Esophagus (tissue), 2 donors: ENCODE measurements around the gene RDH16. TPM values are rescaled to one million over a fixed set of nuclear protein-coding genes. Genes with fewer than 3 reads are reported as not detected.
"Not testable (repeated sequence)": the region's sequence is repeated elsewhere in the genome, so short reads cannot be mapped to it uniquely, and the experiment has no call there.

Experiments
- H3K27ac ChIP-seq, 2 donors: one replicate each; pipeline ENCODE4 v1.5.1; 2013; ENCODE audit warnings: low read depth in 2 of 2, mild to moderate bottlenecking in 2 of 2, inconsistent platforms in 1 of 2, low read length in 1 of 2, moderate library complexity in 1 of 2
- H3K27me3 ChIP-seq, 2 donors: one replicate each; pipeline ENCODE4 v1.6.1; 2013; ENCODE audit warnings: low read length in 2 of 2, control low read depth in 1 of 2, mild to moderate bottlenecking in 1 of 2; ENCODE audit not compliant: insufficient read depth in 2 of 2, control insufficient read depth in 1 of 2
- H3K36me3 ChIP-seq, 2 donors: one replicate each; pipeline ENCODE4 v1.6.1; 2013; ENCODE audit warnings: low read length in 1 of 2; ENCODE audit not compliant: control insufficient read depth in 2 of 2, insufficient read depth in 2 of 2
- H3K4me1 ChIP-seq, 2 donors: one replicate each; pipeline ENCODE4 v1.6.1; 2013; ENCODE audit warnings: low read length in 1 of 2; ENCODE audit not compliant: control insufficient read depth in 2 of 2, insufficient read depth in 2 of 2
- H3K4me3 ChIP-seq, 2 donors: one replicate each; pipeline ENCODE4 v1.5.1; 2013; ENCODE audit warnings: low read length in 2 of 2, mild to moderate bottlenecking in 2 of 2, low read depth in 1 of 2, moderate library complexity in 1 of 2
- H3K9me3 ChIP-seq, 2 donors: one replicate each; pipeline ENCODE4 v1.6.1; 2013; ENCODE audit warnings: mild to moderate bottlenecking in 2 of 2, low read depth in 1 of 2, low read length in 1 of 2, moderate library complexity in 1 of 2; ENCODE audit not compliant: control insufficient read depth in 2 of 2, insufficient read depth in 1 of 2
- WGBS, 2 donors: extraction: QIAGEN DNeasy Blood & Tissue Kit; methylation state at CpG; one replicate each; pipeline ENCODE4 v1.1.7; 2013; 5-methylcytosine and 5-hydroxymethylcytosine counted together
- polyA plus RNA-seq, 2 donors: library from polyadenylated mRNA; stranded (reverse); fragments of 200-250 nt; gene quantifications; one replicate each; pipeline ENCODE4 v1.2.3, GENCODE V29; 2013
- donor health status: healthy with polysubstance abuse.
- donor health status: Bipolar disorder and iron deficiency.

The RDH16 gene
- polyA plus RNA-seq, 2 donors = 0.62 to 0.69 TPM

DNA sequence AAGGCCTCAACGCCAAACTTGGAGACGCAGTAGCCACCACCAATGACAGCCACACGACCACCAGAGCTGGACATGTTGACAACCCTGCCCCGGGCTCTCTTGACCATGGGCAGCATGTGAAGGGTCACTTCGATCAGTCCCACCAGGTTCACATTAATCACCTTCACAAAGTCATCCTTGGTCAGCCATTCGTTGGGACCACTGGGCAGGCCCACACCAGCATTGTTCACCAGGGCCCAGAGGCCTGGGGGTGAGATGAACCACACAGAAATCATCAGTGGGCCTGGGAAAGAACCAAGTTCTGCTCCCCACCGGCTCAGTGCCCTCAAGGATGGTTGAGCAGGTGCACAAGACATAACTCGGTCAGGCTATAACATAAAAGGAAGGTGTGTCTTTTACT, 27.2 kb downstream of the RDH16 start:
- Histone ChIP-seq H3K4me1 (peaks cover 3 to 6% of the 10 kb centered on the region in 2 donors), H3K27ac (no peak overlapping the region), H3K27me3 (no peaks in the 10 kb centered on the region), H3K4me3 (no peak overlapping the region), H3K36me3 (peaks cover 0 to 4% of the 10 kb centered on the region in 2 donors), H3K9me3 (no peaks in the 10 kb centered on the region)
- WGBS, 2 donors = 82 to 87% methylated on average over 8 of the region's 8 CpGs

DNA sequence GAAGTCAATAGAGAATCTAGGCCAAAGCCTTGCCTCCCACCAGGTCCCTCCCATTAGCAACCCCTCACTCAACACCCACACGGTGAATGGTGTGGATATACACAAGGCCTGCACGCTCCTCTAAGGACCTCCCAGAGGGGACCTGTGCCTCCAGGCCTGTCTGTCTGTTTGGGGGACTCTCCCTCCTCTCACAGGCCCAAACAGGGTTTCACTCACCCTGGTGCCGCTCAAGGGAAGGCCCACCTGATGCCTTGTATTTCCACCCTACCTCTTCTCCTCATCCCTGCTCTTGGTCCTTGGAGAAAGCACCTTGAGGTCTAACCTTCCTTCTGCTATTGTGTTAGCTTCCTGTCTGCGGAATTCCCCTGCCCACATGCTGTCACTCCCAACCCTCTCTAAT, 27.6 kb downstream of the RDH16 start:
- Histone ChIP-seq H3K4me1 (peaks cover 3 to 4% of the 10 kb centered on the region in 2 donors), H3K27me3 (no peaks in the 10 kb centered on the region), H3K36me3 (peaks cover 0 to 4% of the 10 kb centered on the region in 2 donors), H3K4me3 (no peak overlapping the region), H3K27ac (no peak overlapping the region), H3K9me3 (no peaks in the 10 kb centered on the region)
- WGBS, 2 donors = 91% methylated on average over 4 of the region's 4 CpGs

DNA sequence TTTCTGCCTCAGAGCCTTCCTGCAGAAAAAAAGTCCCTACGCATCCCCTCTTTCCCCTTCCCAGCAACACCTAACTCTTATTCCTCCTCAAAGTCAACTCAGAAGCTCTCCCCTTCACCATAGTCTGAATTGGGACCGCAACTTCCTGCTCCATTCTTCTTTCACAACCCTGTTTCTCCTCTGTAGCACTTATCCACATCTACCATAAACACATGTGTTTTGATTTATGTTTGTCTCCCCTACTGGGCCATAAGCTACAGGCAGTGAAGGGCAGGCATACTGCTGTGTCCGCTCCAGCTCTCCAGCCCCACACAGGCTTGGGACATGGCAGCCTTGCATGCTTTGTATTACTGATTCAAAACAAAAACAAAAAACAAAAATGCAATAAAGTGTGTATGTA, 29.1 kb downstream of the RDH16 start:
- 69 to 73% methylated on average over 3 of the region's 3 CpGs for WGBS, 2 donors
- H3K9me3 ChIP-seq = no peaks in the 10 kb centered on the region
- H3K27me3 ChIP-seq = no peaks in the 10 kb centered on the region
- H3K4me3 ChIP-seq = no peak overlapping the region
- peaks cover 0 to 4% of the 10 kb centered on the region in 2 donors for H3K36me3 ChIP-seq
- peaks cover 0 to 3% of the 10 kb centered on the region in 2 donors for H3K4me1 ChIP-seq
- H3K27ac ChIP-seq = no peak overlapping the region

DNA sequence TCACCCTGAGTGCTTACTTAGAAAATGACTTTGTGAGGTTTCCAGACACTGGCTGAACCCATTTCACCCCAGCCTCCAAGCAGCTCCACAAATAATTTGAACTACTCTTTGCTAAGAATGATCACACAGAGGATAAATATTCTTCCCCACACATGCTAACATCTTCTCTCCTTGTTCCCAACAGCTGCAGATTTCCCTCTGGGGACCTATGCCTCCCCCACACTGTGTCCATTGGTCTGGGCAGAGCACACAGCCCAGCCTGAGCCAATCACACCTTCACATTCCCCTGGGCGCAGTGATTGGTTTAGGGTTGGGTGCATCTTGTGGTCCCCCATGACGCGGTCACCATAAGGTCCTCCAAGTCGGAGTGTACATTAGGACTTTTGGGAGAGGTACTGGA, 30.1 kb downstream of the RDH16 start:
- whole genome bisulfite sequencing, 2 donors = 91 to 97% methylated on average over 4 of the region's 4 CpGs
- no peaks in the 10 kb centered on the region for H3K27me3 ChIP-seq
- H3K9me3 ChIP-seq = no peaks in the 10 kb centered on the region
- no peak overlapping the region for H3K4me3 ChIP-seq
- H3K27ac ChIP-seq = no peak overlapping the region
- H3K4me1 ChIP-seq = no peaks in the 10 kb centered on the region
- H3K36me3 ChIP-seq = peaks cover 0 to 4% of the 10 kb centered on the region in 2 donors

DNA sequence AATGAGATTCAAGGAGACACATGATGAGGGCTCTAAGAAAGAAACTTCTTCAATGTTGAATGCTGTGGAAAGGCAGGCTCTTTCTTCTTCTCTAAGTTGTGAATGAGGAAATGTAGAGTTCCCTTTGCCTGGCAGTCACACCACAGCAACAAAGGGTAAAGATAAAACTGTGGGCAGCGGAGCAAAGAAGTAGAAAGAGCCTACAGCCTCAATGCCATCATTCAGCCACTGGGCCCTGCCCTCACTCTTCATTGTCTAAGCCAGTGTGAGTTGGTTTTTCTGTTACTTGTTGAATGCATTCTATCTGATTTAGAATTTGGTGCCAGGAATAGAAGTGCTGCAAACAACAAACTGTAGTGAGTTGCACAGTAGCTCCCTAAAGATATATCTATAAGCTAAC, 35.4 kb downstream of the RDH16 start:
- no peak overlapping the region for H3K27ac ChIP-seq
- no peaks in the 10 kb centered on the region for H3K4me1 ChIP-seq
- no peaks in the 10 kb centered on the region for H3K27me3 ChIP-seq
- no peaks in the 10 kb centered on the region for H3K9me3 ChIP-seq
- no peak overlapping the region for H3K4me3 ChIP-seq
- 67 to 83% methylated on average over 1 of the region's 1 CpG for WGBS, 2 donors
- no peaks in the 10 kb centered on the region for H3K36me3 ChIP-seq

DNA sequence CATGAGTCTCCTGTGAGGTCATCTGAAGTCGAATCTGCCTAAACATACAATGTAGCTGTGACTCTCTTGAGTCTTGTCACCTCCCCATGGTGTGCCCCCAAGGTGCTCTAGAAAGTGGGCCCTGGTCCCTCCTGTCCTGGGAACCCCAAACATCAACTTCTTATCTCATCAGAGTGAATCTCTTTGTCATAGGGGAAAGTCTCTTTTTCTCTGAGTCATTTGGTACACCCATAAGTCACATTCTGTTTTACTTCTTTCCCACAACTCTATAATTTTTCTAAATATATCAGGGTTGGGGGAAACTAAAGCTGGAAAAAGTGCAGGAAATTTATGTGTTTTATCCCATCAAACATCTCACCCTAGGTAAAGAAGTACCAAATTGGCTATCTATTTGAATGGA, 36.1 kb downstream of the RDH16 start:
- Histone ChIP-seq H3K27me3 (no peaks in the 10 kb centered on the region), H3K27ac (no peak overlapping the region), H3K4me3 (no peak overlapping the region), H3K4me1 (no peaks in the 10 kb centered on the region), H3K9me3 (no peaks in the 10 kb centered on the region), H3K36me3 (no peaks in the 10 kb centered on the region)
- 61 to 80% methylated on average over 1 of the region's 1 CpG for WGBS, 2 donors

DNA sequence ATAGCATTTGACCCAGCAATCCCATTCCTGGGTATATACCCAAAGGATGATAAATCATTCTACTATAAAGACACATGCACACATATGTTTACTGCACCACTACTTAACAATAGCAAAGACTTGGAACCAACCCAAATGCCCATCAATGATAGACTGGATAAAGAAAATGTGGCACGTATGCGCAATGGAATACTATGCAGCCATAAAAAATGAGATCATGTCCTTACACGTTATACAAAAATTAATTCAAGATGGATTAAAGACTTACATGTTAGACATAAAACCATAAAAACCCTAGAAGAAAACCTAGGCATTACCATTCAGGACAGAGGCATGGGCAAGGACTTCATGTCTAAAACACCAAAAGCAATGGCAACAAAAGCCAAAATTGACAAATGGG, 39.3 kb downstream of the RDH16 start:
- H3K9me3 ChIP-seq, H3K27me3 ChIP-seq, H3K4me1 ChIP-seq, H3K4me3 ChIP-seq, H3K27ac ChIP-seq, H3K36me3 ChIP-seq: not testable (repeated sequence)
- 89 to 94% methylated on average over 3 of the region's 3 CpGs for WGBS, 2 donors

DNA sequence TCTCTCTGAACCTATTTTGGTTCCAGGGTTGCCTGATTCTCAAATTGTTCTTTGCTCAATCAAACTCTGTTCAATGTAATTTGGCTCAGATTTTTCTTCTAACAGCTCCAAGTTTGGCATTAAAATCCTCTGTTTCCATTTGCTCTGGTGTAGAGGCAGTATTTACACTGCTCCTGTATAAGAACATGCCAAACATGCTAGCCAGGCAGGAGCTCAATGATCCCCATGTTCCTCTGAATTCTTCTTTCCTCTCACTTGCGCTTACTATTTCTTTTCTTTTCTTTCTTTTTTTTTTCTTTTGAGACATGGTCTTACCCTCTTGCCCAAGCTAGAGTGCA, 40.4 kb downstream of the RDH16 start:
- WGBS, 2 donors = 59% methylated on average over 1 of the region's 1 CpG
- H3K27me3 ChIP-seq = no peaks in the 10 kb centered on the region
- no peak overlapping the region for H3K27ac ChIP-seq
- H3K36me3 ChIP-seq = no peaks in the 10 kb centered on the region
- H3K4me3 ChIP-seq = no peak overlapping the region
- H3K9me3 ChIP-seq = no peaks in the 10 kb centered on the region
- H3K4me1 ChIP-seq = no peaks in the 10 kb centered on the region

DNA sequence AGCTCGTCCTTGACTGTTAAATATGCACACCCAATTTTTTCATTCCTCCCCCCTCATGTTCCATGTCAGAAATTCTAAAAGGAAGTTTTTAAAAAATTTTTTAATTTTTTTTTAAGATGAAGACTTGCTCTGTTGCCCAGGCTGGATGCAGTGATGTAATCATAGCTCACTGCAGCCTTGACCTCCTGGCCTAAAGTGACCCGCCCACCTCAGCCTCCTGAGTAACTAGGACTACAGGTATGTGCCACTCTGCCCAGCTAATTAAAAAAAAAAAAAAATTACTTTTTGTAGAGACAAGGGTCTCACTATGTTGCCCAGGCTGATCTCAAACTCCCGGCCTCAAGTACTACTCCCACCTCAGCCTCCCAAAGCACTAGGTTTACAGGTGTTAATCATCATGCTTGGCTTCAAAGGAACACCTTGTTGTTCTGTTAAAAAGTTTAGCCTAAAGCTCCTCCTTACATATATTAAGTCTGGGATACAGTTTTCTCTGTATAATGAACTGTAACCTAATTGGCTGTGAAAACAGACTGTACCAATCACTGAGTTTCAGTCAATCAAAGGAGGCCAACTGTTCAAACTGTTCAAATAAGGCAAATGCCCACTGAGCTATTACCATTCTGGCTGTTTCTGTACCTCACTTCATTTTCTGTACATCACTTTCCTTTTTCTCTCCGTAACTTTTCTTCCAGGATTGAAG, 41.0 kb downstream of the RDH16 start:
- no peaks in the 10 kb centered on the region for H3K36me3 ChIP-seq
- no peak overlapping the region for H3K27ac ChIP-seq
- WGBS, 2 donors = 77 to 82% methylated on average over 4 of the region's 4 CpGs
- no peaks in the 10 kb centered on the region for H3K27me3 ChIP-seq
- H3K4me1 ChIP-seq = no peaks in the 10 kb centered on the region
- H3K4me3 ChIP-seq = no peak overlapping the region
- no peaks in the 10 kb centered on the region for H3K9me3 ChIP-seq

DNA sequence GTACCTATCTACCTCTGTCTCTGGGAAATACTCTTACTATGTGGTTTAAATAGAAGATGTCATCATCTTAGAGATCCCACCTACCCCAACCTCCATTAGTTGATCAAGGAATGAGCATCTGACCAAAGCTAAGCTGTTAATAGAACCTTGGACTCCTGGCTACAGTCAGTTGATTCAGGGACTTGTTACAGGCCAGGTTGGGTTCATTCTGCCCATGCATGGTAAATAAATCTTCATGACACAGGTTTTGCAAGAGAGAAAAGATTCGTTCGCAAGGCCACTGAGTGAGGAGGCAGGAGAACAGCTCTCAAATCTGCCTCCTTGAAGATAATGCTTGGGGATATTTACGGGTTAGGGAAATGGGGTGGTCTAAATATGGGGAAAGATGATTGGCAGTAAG, 42.7 kb downstream of the RDH16 start:
- Histone ChIP-seq H3K4me3 (no peak overlapping the region), H3K9me3 (no peaks in the 10 kb centered on the region)
- 89 to 90% methylated on average over 3 of the region's 3 CpGs for WGBS, 2 donors

More for the DNA sequence above, 42.7 kb downstream of the RDH16 start:
- no peaks in the 10 kb centered on the region for H3K4me1 ChIP-seq
- H3K27ac ChIP-seq = no peak overlapping the region
- no peaks in the 10 kb centered on the region for H3K27me3 ChIP-seq
- H3K36me3 ChIP-seq = no peaks in the 10 kb centered on the region
